Measurements from ENCODE around the gene TEX51.

DNA sequence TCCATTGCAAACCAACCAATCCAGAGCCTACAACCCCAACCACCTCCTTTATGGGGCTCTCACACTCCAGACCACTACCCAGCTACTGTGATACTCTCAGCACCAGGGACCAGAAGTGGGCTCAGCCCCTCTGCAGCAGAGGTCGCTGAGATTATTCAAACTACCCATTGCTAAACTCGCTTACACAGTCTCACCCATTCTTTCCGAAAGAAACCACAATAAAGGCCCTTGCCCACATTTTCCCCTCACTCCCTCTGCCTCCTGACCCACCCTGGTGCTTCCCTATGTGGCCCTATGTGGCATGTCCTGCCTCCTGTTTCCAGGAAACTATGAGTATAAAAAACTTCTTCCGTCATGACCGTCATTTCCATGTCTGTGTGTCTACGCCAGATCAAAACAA is 10.7 kb downstream of the TEX51 start:
- TF ChIP-seq POLR2A (IDR thresholded peaks at IDR 0.05; ENCODE audit: low read length) (no peak), GATA1 (IDR thresholded peaks at IDR 0.05; ENCODE audit: low read depth, low read length) (no peak)

Data from erythroblast (primary cell).